Endothelial cell of umbilical vein (primary cell): Measurements from ENCODE around the gene LGI1. TPM values are rescaled to one million over a fixed set of nuclear protein-coding genes. Genes with fewer than 3 reads are reported as not detected.

Source experiments
- BruUV-seq: library from RNA; stranded (reverse); fragments of 400-500 nt; replicated peaks from 2 replicates; lab custom pipeline; 2021; lab: Mats Ljungman, UMichigan
- CTCF ChIA-PET: fragments of 300-600, 350-600 bp; sonication (Branson Sonifier 250); formaldehyde crosslinking; loops from one replicate; lab custom pipeline; 2021; ENCODE audit warnings: antibody characterized with exemption, inconsistent platforms; lab: Charles Lee
- POLR2A ChIA-PET: fragments of 300-600, 350-600 bp; sonication (Branson Sonifier 250); formaldehyde crosslinking; loops from one replicate; lab custom pipeline; 2021; ENCODE audit warnings: antibody characterized with exemption, inconsistent platforms; lab: Charles Lee
- DNase-seq: peaks from one replicate; pipeline ENCODE4 v3.0.0-alpha.2; 2011; ENCODE audit warnings: low read depth, low spot score
- FAIRE-seq: peaks from 2 replicates; lab custom pipeline; 2011; peaks lifted over from hg19 to GRCh38; lab: Jason Lieb, UNC
- H2AFZ ChIP-seq: 2 replicates; pipeline ENCODE4 v1.6.0; 2012; ENCODE audit warnings: low read depth, low read length, control low read depth, inconsistent platforms
- H3K27ac ChIP-seq: 2 replicates; pipeline ENCODE4 v1.5.1; 2011; ENCODE audit warnings: low read depth, mild to moderate bottlenecking, control low read depth, low read length, moderate library complexity; ENCODE audit not compliant: insufficient read depth
- H3K27me3 ChIP-seq, 2 experiments: 2 replicates each; pipeline versions ENCODE4 v1.6.0 to v1.6.1; 2011; ENCODE audit warnings: low read length in 2 of 2, mixed read lengths in 1 of 2; ENCODE audit not compliant: control insufficient read depth in 2 of 2, insufficient read depth in 2 of 2
- H3K36me3 ChIP-seq, 2 experiments: 2 replicates in 1 of 2; 3 replicates in 1 of 2; pipeline ENCODE4 v1.5.1; 2011; ENCODE audit warnings: low read length in 2 of 2, mild to moderate bottlenecking in 1 of 2, moderate library complexity in 1 of 2; ENCODE audit not compliant: control insufficient read depth in 2 of 2, insufficient read depth in 2 of 2; ENCODE audit errors: extremely low read depth in 1 of 2
- H3K4me1 ChIP-seq: 3 replicates; pipeline ENCODE4 v1.5.1; 2011; ENCODE audit warnings: mild to moderate bottlenecking, low read length; ENCODE audit not compliant: control insufficient read depth, insufficient read depth; ENCODE audit errors: extremely low read depth
- H3K4me2 ChIP-seq: 2 replicates; pipeline ENCODE4 v1.6.1; 2011; ENCODE audit warnings: low read length, control low read depth, mixed read lengths; ENCODE audit not compliant: insufficient read depth
- H3K4me3 ChIP-seq, 3 experiments: fragments of 200-600 bp in 1 of 3; sonication (generic), shearing (Covaris generic) in 1 of 3; replicated peaks in 1 of 3; 2 replicates each; pipeline ENCODE4 v1.5.1; 2011 to 2016; ENCODE audit warnings: control low read depth in 3 of 3, low read length in 3 of 3, mild to moderate bottlenecking in 2 of 3, inconsistent platforms in 1 of 3, low read depth in 1 of 3, moderate library complexity in 1 of 3; ENCODE audit not compliant: insufficient read depth in 1 of 3
- H3K79me2 ChIP-seq: 2 replicates; pipeline ENCODE4 v1.6.0; 2012; ENCODE audit warnings: low read length, inconsistent platforms; ENCODE audit not compliant: control insufficient read depth, insufficient read depth
- H3K9ac ChIP-seq: replicated peaks from 2 replicates; pipeline ENCODE3; 2011; ENCODE audit warnings: low read length, control low read depth; ENCODE audit not compliant: insufficient read depth; ENCODE audit errors: extremely low read depth
- H3K9me1 ChIP-seq: replicated peaks from 3 replicates; pipeline ENCODE4 v1.6.0; 2011; ENCODE audit warnings: mild to moderate bottlenecking, low read length; ENCODE audit not compliant: control insufficient read depth, insufficient read depth; ENCODE audit errors: extremely low read depth
- H3K9me3 ChIP-seq: replicated peaks from 2 replicates; pipeline ENCODE4 v1.5.1; 2012; ENCODE audit warnings: low read length, inconsistent platforms; ENCODE audit not compliant: control insufficient read depth, insufficient read depth
- H4K20me1 ChIP-seq: replicated peaks from 2 replicates; pipeline ENCODE3; 2011; ENCODE audit warnings: mild to moderate bottlenecking, low read length; ENCODE audit not compliant: control insufficient read depth, insufficient read depth; ENCODE audit errors: extremely low read depth
- EZH2 ChIP-seq: IDR thresholded peaks from 2 replicates; pipeline ENCODE4 v1.6.1; 2012; ENCODE audit warnings: borderline replicate concordance, low read depth, mild to moderate bottlenecking, moderate library complexity, low read length, inconsistent platforms; ENCODE audit not compliant: severe bottlenecking
- FOS ChIP-seq: IDR thresholded peaks from 2 replicates; pipeline ENCODE4 v1.6.1; 2011; ENCODE audit warnings: mild to moderate bottlenecking, low read length, moderate library complexity, borderline replicate concordance; ENCODE audit not compliant: insufficient read depth
- GATA2 ChIP-seq: IDR thresholded peaks from 2 replicates; pipeline ENCODE4 v1.7.0; 2011; ENCODE audit warnings: low read depth, mild to moderate bottlenecking, moderate library complexity, mixed read lengths, low read length; ENCODE audit not compliant: insufficient read length, insufficient read depth
- JUN ChIP-seq: IDR thresholded peaks from 2 replicates; pipeline ENCODE4 v1.6.1; 2011; ENCODE audit warnings: borderline replicate concordance, low read depth; ENCODE audit not compliant: insufficient read length, insufficient read depth
- MYC ChIP-seq: IDR thresholded peaks from one replicate; pipeline ENCODE4 v1.6.1; 2011; ENCODE audit warnings: mild to moderate bottlenecking, low read depth, low read length
- POLR2A ChIP-seq: IDR thresholded peaks from 2 replicates; pipeline ENCODE4 v1.6.1; 2012; ENCODE audit warnings: low read depth, mild to moderate bottlenecking, control low read depth, low read length
- POLR2AphosphoS5 ChIP-seq: IDR thresholded peaks from 2 replicates; pipeline ENCODE4 v1.6.1; 2012; ENCODE audit warnings: low read depth, mild to moderate bottlenecking, control low read depth, low read length, moderate library complexity; ENCODE audit not compliant: insufficient read depth
- dilution Hi-C: fragments of 300-500 bp; cut with MboI; formaldehyde crosslinking; loops from one replicate; pipeline ENCODE4 v1.15.0; 2019; ENCODE audit warnings: low sequenced_read_pairs; ENCODE audit not compliant: extremely low pct_ligation_motif_present
- intact Hi-C: fragments of 100-400 bp; cut with micrococcal nuclease; formaldehyde crosslinking; loops from one replicate; pipeline ENCODE4 v1.10.0; 2022
- polyA plus RNA-seq, 4 experiments: library from polyadenylated mRNA; depleted of rRNA in 3 of 4; stranded (reverse) in 3 of 4; unstranded in 1 of 4; fragments of >200 nt; gene quantifications; 2 replicates each; pipeline versions ENCODE4 v1.2.1 to v1.2.3, GENCODE V29; 2011 to 2012; ENCODE audit warnings: missing spikeins in 1 of 4
- total RNA-seq: library from RNA; stranded (reverse); gene quantifications from 2 replicates; pipeline ENCODE4 v1.2.3, GENCODE V29; 2021
- TF ChIP-seq, protein P1 (sequence below), 2 donors: IDR thresholded peaks; 1 replicate in 1 of 2; 2 replicates in 1 of 2; pipeline ENCODE4 v1.5.1; 2011; ENCODE audit warnings: low read length in 2 of 2, mild to moderate bottlenecking in 2 of 2, moderate library complexity in 2 of 2, control low read depth in 1 of 2, inconsistent platforms in 1 of 2, low read depth in 1 of 2; ENCODE audit not compliant: insufficient read depth in 1 of 2; ENCODE audit errors: extremely low read depth in 1 of 2
- TF ChIP-seq, protein P2 (sequence below): IDR thresholded peaks from 2 replicates; pipeline ENCODE4 v1.6.1; 2011; ENCODE audit not compliant: insufficient read depth, insufficient read length

LGI1 gene
- total and polyA plus RNA-seq, 2 donors (not counting 3 experiments of a cell fraction or from before 2014, with no cell fraction given) = not detected

DNA sequence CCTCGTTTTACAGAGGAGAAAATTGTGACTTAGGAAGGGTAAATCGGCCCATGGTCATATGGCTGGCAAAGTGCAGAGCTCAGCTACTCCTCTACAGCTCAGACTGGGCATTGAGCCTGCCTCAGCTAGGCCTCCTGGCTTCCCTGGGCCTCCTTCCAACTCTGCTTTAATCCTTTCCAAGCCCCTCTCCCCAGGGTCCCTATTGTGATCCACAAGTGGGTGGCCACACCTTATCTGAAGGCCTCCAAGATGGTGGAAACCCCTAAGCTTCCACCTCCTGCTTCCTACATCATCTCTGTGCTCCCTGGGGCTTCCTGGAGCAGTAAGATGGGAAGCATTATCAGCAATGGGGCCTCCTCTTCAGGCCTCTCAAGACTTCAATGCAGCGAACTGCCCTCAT, 3.0 kb upstream of the LGI1 start:
- Histone ChIP-seq H3K9ac (no peak overlapping the region), H3K36me3 (no peaks in the 10 kb centered on the region), H2AFZ (no peak overlapping the region), H3K9me3 (no peaks in the 10 kb centered on the region), H3K27ac (no peak overlapping the region), H3K27me3 (peaks cover 16 to 26% of the 10 kb centered on the region in 2 experiments), H3K4me3 (no peak overlapping the region), H4K20me1 (no peaks in the 10 kb centered on the region), H3K9me1 (no peaks in the 10 kb centered on the region), H3K4me1 (no peaks in the 10 kb centered on the region), H3K79me2 (no peaks in the 10 kb centered on the region), H3K4me2 (no peak overlapping the region)
- FAIRE-seq (no peak), DNase-seq (no peak)
- POLR2A ChIA-PET = no interaction called here
- TF ChIP-seq GATA2 = no peak
- intact Hi-C loops = no loop called here
- CTCF ChIA-PET = no interaction called here
- BruUV-seq = no TSS peak
- dilution Hi-C loops = no loop called here

DNA sequence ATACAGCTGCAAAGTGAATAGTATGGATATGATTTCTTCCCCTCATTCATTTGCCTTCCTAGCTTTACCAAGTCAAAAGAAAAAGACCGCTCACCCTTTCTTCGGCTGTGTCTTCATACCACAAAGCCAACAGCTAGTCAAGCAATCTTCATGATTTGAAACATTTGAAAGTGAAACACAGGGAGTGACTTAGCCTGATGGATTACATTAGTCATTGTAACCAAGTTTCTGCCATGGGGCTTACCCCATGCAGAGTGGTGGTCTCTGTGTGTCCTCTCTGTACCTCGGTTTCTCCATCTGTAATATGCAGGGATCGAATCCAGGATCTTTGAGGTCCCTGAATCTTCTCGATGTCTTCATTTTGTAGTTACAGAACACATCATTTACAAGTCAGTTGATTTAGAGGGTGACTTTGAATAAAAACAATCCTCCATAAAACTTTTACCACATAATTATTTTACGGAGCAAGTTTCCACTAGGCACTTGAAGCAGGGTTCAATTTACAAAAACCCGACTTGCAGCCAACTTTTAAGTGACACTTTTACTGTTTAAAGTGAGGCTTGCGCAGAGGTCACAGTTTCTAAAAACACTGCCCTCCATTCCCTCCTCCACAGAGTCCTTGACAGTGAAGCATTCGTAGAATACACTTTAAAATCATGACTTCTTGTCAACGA, 2.2 kb upstream of the LGI1 start:
- no peak for FAIRE-seq
- Histone ChIP-seq H3K27ac (no peak overlapping the region), H2AFZ (no peak overlapping the region), H3K9me3 (no peaks in the 10 kb centered on the region), H3K36me3 (no peaks in the 10 kb centered on the region), H4K20me1 (no peaks in the 10 kb centered on the region), H3K9me1 (no peaks in the 10 kb centered on the region), H3K4me1 (no peaks in the 10 kb centered on the region), H3K79me2 (no peaks in the 10 kb centered on the region), H3K4me3 (no peak overlapping the region), H3K9ac (no peak overlapping the region), H3K4me2 (no peak overlapping the region), H3K27me3 (peaks cover 17 to 29% of the 10 kb centered on the region in 2 experiments)
- TF ChIP-seq POLR2A (no peak), MYC (no peak), EZH2 (no peak), JUN (no peak), POLR2AphosphoS5 (no peak), GATA2 (no peak), FOS (no peak)
- TF ChIP-seq, protein P1, sequence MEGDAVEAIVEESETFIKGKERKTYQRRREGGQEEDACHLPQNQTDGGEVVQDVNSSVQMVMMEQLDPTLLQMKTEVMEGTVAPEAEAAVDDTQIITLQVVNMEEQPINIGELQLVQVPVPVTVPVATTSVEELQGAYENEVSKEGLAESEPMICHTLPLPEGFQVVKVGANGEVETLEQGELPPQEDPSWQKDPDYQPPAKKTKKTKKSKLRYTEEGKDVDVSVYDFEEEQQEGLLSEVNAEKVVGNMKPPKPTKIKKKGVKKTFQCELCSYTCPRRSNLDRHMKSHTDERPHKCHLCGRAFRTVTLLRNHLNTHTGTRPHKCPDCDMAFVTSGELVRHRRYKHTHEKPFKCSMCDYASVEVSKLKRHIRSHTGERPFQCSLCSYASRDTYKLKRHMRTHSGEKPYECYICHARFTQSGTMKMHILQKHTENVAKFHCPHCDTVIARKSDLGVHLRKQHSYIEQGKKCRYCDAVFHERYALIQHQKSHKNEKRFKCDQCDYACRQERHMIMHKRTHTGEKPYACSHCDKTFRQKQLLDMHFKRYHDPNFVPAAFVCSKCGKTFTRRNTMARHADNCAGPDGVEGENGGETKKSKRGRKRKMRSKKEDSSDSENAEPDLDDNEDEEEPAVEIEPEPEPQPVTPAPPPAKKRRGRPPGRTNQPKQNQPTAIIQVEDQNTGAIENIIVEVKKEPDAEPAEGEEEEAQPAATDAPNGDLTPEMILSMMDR (IDR thresholded peaks at IDR 0.05; ENCODE audit: extremely low read depth in 1 of 2, insufficient read depth in 1 of 2, low read depth in 1 of 2, low read length in 2 of 2) = no peak
- TF ChIP-seq, protein P2, sequence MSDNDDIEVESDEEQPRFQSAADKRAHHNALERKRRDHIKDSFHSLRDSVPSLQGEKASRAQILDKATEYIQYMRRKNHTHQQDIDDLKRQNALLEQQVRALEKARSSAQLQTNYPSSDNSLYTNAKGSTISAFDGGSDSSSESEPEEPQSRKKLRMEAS = no peak
- dilution Hi-C loops = no loop called here
- no peak for DNase-seq
- BruUV-seq = no TSS peak
- POLR2A ChIA-PET = no interaction called here
- CTCF ChIA-PET = no interaction called here
- intact Hi-C loops = no loop called here
